ENCODE data around the gene CCDC9.
A peak's percentile ranks its signal among the peaks of the same experiment; 100 is the strongest.

CCDC9 gene

DNA sequence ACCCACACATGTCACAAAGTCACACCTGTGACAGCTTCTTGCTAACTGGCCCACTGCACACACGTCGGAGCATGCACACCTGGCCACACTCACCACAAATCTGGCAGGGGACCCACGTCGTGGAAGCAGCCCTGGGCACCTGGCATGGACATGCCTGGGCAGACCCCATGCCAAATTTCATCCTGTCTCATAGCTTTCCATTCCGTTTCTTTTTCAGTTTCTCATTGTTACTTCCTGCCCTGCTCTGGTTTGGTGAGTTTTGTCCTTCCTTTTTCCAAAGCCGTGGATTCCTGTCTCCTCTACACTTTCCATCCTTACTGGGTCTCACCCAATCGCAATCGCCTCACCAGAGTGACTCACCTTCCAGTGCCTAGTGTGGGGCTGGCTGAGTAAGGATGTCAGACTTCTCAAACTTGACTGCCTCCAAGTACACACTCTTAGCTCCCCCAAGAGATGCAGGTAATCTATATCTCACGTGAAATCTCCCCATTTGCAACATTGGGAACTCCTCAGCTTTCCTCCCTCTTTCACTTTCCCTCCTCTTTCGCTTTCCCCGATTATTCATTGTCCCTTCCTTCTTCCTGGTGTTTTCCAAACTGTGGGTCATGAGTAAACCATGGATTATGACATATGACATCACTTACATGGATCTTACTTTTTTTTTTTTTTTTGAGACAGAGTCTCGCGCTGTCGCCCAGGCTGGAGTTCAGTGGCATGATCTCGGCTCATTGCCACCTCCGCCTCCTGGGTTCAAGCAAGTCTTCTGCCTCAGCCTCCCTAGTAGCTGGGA, 23.7 kb upstream of the CCDC9 start:
- H3K4me3 ChIP-seq (ENCODE audit: low read depth, low read length) = peak overlapping the region; percentile 0; the same call in 1 of the 2 replicates
- DNase-seq (ENCODE audit: low read depth) = no peak
- TF ChIP-seq, protein P1, sequence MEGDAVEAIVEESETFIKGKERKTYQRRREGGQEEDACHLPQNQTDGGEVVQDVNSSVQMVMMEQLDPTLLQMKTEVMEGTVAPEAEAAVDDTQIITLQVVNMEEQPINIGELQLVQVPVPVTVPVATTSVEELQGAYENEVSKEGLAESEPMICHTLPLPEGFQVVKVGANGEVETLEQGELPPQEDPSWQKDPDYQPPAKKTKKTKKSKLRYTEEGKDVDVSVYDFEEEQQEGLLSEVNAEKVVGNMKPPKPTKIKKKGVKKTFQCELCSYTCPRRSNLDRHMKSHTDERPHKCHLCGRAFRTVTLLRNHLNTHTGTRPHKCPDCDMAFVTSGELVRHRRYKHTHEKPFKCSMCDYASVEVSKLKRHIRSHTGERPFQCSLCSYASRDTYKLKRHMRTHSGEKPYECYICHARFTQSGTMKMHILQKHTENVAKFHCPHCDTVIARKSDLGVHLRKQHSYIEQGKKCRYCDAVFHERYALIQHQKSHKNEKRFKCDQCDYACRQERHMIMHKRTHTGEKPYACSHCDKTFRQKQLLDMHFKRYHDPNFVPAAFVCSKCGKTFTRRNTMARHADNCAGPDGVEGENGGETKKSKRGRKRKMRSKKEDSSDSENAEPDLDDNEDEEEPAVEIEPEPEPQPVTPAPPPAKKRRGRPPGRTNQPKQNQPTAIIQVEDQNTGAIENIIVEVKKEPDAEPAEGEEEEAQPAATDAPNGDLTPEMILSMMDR (IDR thresholded peaks at IDR 0.05; ENCODE audit: low read depth, low read length, missing control alignments) = no peak

DNA sequence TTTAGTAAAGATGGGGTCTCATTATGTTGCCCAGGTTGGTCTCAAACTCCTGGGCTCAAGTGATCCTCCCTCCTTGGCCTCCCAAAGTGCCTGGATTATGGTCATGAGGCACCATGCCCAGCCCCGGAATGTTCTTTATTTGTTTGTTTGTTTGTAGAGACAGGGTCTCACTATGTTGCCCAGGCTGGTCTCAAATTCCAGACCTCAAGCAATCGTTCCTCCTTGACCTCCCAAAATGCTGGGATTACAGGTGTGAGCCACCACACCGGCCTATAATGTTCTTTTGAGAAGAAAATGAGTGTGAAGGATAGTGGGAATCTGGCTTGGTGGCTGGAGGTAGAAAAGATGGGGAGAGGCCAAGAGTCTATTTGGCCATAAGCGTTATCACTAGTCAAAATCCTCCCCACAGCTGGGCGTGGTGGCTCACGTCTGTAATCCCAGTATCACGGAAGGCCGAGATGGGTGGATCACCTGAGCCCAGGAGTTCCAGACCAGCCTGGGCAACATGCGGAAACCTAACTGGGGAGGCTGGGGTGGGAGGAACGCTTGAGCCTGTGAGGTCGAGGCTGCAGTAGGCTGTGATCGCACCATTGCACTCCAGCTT, 20.2 kb upstream of the CCDC9 start:
- DNase-seq (ENCODE audit: low read depth) = no peak
- H3K4me3 ChIP-seq (ENCODE audit: low read depth, low read length) = no peak overlapping the region
- TF ChIP-seq, protein P1 (IDR thresholded peaks at IDR 0.05; ENCODE audit: low read depth, low read length, missing control alignments) = no peak

DNA sequence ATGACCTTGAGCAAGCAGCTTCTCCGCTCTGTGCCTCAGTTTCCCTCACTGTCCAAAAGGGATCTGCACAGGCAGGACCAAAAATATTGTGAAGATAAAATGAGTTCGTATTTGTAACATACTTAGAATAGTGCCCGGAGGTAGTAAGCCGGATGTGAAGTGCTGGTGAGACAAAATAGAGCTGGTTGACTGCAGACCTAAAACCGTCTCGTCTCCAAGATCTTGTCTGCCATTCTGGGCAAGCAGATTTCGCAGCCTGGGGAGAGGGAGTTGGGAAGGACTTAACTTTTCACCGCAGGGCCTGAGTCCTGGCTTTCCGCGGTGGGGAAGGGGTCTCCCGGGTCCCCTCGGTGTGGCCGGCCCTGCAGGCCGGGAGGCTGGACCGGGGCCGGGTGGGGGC, 17.2 kb upstream of the CCDC9 start:
- TF ChIP-seq, protein P1 (IDR thresholded peaks at IDR 0.05; ENCODE audit: low read depth, low read length, missing control alignments) = no peak
- no peak overlapping the region for H3K4me3 ChIP-seq (ENCODE audit: low read depth, low read length)
- no peak for DNase-seq (ENCODE audit: low read depth)

DNA sequence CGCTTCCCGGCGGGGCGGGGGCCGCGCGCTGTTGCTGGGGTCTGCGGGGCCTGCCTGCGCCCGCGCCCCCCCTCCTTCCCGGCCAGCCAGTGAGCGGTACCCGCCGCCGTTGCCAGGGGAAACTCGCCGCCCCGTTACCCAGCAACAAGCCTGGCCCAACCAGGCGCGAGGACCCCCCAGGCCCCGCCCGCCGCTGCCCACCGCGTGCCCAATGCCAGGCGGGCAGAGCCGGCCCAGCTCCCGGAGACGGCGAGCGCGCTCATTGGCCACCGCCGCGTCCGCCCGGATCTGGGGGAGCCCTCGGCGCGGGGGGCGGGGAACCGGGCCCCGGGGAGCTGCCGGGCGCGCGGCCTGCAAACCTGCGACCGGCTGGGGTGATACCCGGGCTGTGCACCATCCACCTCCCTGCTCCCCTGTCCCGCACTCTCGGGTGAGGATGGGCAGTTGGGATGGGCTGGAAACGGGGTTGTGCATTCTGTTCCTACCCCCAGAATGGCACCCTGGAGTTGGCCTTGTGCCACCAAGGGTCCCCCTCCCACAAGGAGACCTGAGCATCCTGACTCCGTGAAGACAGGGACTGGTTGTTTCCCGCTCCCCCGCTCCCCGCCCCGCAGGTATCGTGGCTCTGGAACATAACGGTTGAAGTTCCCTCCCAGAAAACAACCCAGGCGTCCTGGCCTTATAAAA, 16.6 kb upstream of the CCDC9 start:
- no peak overlapping the region; the same call in 1 of the 2 replicates for H3K4me3 ChIP-seq (ENCODE audit: low read depth, low read length)
- TF ChIP-seq, protein P1 (IDR thresholded peaks at IDR 0.05; ENCODE audit: low read depth, low read length, missing control alignments) = no peak
- no peak for DNase-seq (ENCODE audit: low read depth)

DNA sequence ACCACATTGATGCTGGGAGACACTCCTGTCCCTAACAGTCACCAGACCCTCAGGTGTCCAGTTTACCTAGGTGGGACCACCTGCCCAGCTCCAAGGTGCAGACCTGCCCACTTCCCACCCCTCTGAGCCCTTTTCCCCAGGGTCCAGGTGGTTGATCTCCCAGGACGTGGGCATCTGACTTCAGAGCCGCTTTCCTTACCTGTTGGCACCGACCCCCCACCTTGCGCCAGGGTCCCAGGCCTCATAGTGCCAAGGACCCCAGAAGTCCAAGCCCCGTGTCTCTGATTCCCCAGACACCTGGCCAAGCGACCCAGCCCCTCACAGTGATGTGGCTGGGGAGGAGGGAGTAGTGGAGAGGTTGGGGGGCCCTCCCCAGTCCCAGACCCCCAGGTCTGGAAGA, 15.8 kb upstream of the CCDC9 start:
- DNase-seq (ENCODE audit: low read depth) = no peak
- no peak overlapping the region for H3K4me3 ChIP-seq (ENCODE audit: low read depth, low read length)
- TF ChIP-seq, protein P1 (IDR thresholded peaks at IDR 0.05; ENCODE audit: low read depth, low read length, missing control alignments) = no peak

DNA sequence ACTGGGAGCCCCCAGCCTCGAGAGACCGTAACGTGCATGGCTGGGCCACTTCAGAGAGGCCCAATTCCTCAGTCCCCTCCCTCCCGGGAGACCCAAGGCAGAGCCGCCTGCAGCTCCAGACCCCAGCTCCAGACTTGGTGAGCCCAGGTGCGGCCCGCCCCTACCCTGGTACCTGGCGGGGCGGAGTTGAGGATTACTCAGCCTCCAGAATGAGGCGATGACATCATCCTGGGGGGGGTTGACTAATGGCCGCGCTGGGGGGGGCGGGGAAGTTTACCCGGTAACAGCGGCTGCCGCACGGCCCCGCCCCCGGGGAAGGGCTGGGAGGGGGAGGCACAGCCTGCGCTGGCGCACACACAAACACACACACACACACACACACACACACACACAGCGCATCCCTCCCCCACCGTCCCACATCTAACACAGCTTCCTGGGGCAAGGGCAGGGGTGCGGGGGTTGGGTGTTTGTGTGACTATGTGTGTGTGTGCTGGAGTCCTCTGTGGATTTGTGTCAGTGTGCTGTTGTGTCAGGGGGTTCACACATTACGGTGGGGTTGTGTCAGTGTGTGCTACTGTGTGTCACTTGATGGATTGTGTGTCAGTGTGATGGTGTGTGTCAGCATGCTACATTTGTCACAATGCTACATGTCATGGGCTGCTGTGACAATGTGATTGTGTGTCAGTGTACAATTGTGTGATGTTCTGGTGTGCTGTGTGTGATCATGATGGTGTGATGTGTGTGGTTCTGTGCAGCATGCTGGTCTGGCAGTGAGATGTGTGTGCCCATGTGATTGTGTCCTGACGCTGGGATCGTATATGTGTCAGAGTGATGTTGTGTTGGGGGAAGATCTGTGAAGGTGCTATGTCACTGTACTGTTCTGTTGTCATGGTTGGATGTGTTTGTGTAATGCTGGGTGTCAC, 15.1 kb upstream of the CCDC9 start:
- TF ChIP-seq, protein P1 (IDR thresholded peaks at IDR 0.05; ENCODE audit: low read depth, low read length, missing control alignments) = no peak
- H3K4me3 ChIP-seq (ENCODE audit: low read depth, low read length) = no peak overlapping the region
- DNase-seq (ENCODE audit: low read depth) = no peak
